ENCODE measurements around the gene MAP2K7.
"Not testable (repeated sequence)": the region's sequence is repeated elsewhere in the genome, so short reads cannot be mapped to it uniquely, and the experiment has no call there.

Gene MAP2K7

GRCh38 chr19:7885818-7886217, 17.9 kb upstream of the MAP2K7 start:
- no peak for DNase-seq

GRCh38 chr19:7887408-7888144, 16.1 kb upstream of the MAP2K7 start:
- DNase-seq: no peak

GRCh38 chr19:7888145-7888825, 15.4 kb upstream of the MAP2K7 start, which contains the start of gene LRRC8E:
Gene LRRC8E (plus strand): TSS chr19:7888510. CDS start chr19:7895604, 7,094 bp downstream.
- DNase-seq: no peak

GRCh38 chr19:7888826-7889217, 14.9 kb upstream of the MAP2K7 start:
- no peak for DNase-seq

- not testable (repeated sequence) for DNase-seq
Measured at GRCh38 chr19:7893362-7894101, 10.1 kb upstream of the MAP2K7 start.

- DNase-seq: no peak
Measured at GRCh38 chr19:7894612-7895309, 8.9 kb upstream of the MAP2K7 start.

- DNase-seq: no peak
Measured at GRCh38 chr19:7895565-7895964, 8.1 kb upstream of the MAP2K7 start.

GRCh38 chr19:7897292-7897691, 6.4 kb upstream of the MAP2K7 start:
- DNase-seq: no peak

- DNase-seq: no peak
Measured at GRCh38 chr19:7898967-7899366, 4.7 kb upstream of the MAP2K7 start.

- DNase-seq: no peak
Measured at GRCh38 chr19:7899751-7900378, 3.8 kb upstream of the MAP2K7 start.

GRCh38 chr19:7900401-7900870, 3.2 kb upstream of the MAP2K7 start:
- DNase-seq: no peak

GRCh38 chr19:7900931-7901330, 2.7 kb upstream of the MAP2K7 start:
- no peak for DNase-seq

- DNase-seq: no peak
Measured at GRCh38 chr19:7901337-7901736, 2.3 kb upstream of the MAP2K7 start.

- no peak for DNase-seq
Measured at GRCh38 chr19:7902796-7903243, 857 bp upstream of the MAP2K7 start.

GRCh38 chr19:7904074-7905020, 670 bp downstream of the MAP2K7 start:
- DNase-seq: no peak

GRCh38 chr19:7905268-7905667, 1.6 kb downstream of the MAP2K7 start:
- no peak for DNase-seq

- no peak for DNase-seq
Measured at GRCh38 chr19:7905859-7906258, 2.2 kb downstream of the MAP2K7 start.

GRCh38 chr19:7907122-7907521, 3.4 kb downstream of the MAP2K7 start:
- DNase-seq: no peak

- DNase-seq: no peak
Measured at GRCh38 chr19:7907544-7907943, 3.9 kb downstream of the MAP2K7 start.

GRCh38 chr19:7908078-7908699, 4.5 kb downstream of the MAP2K7 start:
- DNase-seq: no peak

Measured in NCI-H1694 (cell line).